Measurements from ENCODE around the gene FLT1.

Gene FLT1

GRCh38 chr13:28336193-28336657 is 158.7 kb downstream of the FLT1 start:
- TF ChIP-seq CTCF (IDR thresholded peaks at IDR 0.05; ENCODE audit: insufficient read depth, low read depth, low read length, missing control alignments): no peak
- no peak overlapping the region for H3K4me3 ChIP-seq (ENCODE audit: low read length)
- no peak for DNase-seq (ENCODE audit: low read depth)

- DNase-seq (ENCODE audit: low read depth): no peak
- no peak for TF ChIP-seq CTCF (IDR thresholded peaks at IDR 0.05; ENCODE audit: insufficient read depth, low read depth, low read length, missing control alignments)
- no peak overlapping the region for H3K4me3 ChIP-seq (ENCODE audit: low read length)
Measured at GRCh38 chr13:28333204-28333881, 161.6 kb downstream of the FLT1 start.

GRCh38 chr13:28329395-28330158 is 165.4 kb downstream of the FLT1 start:
- no peak for TF ChIP-seq CTCF (IDR thresholded peaks at IDR 0.05; ENCODE audit: insufficient read depth, low read depth, low read length, missing control alignments)
- peak; percentile 7 for DNase-seq (ENCODE audit: low read depth)
- no peak overlapping the region for H3K4me3 ChIP-seq (ENCODE audit: low read length)

- no peak overlapping the region for H3K4me3 ChIP-seq (ENCODE audit: low read length)
- DNase-seq (ENCODE audit: low read depth): no peak
- no peak for TF ChIP-seq CTCF (IDR thresholded peaks at IDR 0.05; ENCODE audit: insufficient read depth, low read depth, low read length, missing control alignments)
Measured at GRCh38 chr13:28328271-28328607, 166.7 kb downstream of the FLT1 start.

- DNase-seq (ENCODE audit: low read depth): no peak
- TF ChIP-seq CTCF (IDR thresholded peaks at IDR 0.05; ENCODE audit: insufficient read depth, low read depth, low read length, missing control alignments): no peak
- H3K4me3 ChIP-seq (ENCODE audit: low read length): no peak overlapping the region
Measured at GRCh38 chr13:28327373-28328270, 167.3 kb downstream of the FLT1 start.

GRCh38 chr13:28326056-28326455 is 168.9 kb downstream of the FLT1 start:
- no peak for TF ChIP-seq CTCF (IDR thresholded peaks at IDR 0.05; ENCODE audit: insufficient read depth, low read depth, low read length, missing control alignments)

More at GRCh38 chr13:28326056-28326455, 168.9 kb downstream of the FLT1 start:
- DNase-seq (ENCODE audit: low read depth): no peak
- H3K4me3 ChIP-seq (ENCODE audit: low read length): no peak overlapping the region

Measured in epithelial cell of esophagus (primary cell).